H9 (cell line): ENCODE results near the gene LHPP. TPM values are rescaled to one million over a fixed set of nuclear protein-coding genes. Genes with fewer than 3 reads are reported as not detected.

Source experiments
- DNase-seq: peaks from one replicate; pipeline ENCODE4 v3.0.0-alpha.2; 2017
- H2AFZ ChIP-seq: one replicate; pipeline ENCODE4 v1.6.1; 2013; ENCODE audit warnings: mild to moderate bottlenecking, low read length, control low read depth, moderate library complexity
- H2AK5ac ChIP-seq: 2 replicates; pipeline ENCODE4 v1.6.1; 2013; ENCODE audit warnings: low read length, control low read depth, mixed read lengths; ENCODE audit not compliant: insufficient read length
- H2BK120ac ChIP-seq: one replicate; pipeline ENCODE4 v1.6.1; 2013; ENCODE audit warnings: low read depth, mild to moderate bottlenecking, low read length, control low read depth, inconsistent platforms; ENCODE audit not compliant: poor library complexity, severe bottlenecking
- H2BK12ac ChIP-seq: 2 replicates; pipeline ENCODE4 v1.6.1; 2013; ENCODE audit warnings: low read length, control low read depth, mixed read lengths, low read depth; ENCODE audit not compliant: insufficient read length
- H2BK15ac ChIP-seq: 2 replicates; pipeline ENCODE4 v1.6.1; 2013; ENCODE audit warnings: low read depth, low read length, control low read depth
- H2BK20ac ChIP-seq: one replicate; pipeline ENCODE4 v1.6.1; 2013; ENCODE audit warnings: low read depth, mild to moderate bottlenecking, low read length, control low read depth, inconsistent platforms; ENCODE audit not compliant: poor library complexity, severe bottlenecking
- H2BK5ac ChIP-seq: 2 replicates; pipeline ENCODE4 v1.6.1; 2013; ENCODE audit warnings: low read length, control low read depth, mixed read lengths; ENCODE audit not compliant: insufficient read length
- H3K14ac ChIP-seq: 2 replicates; pipeline ENCODE4 v1.6.1; 2013; ENCODE audit warnings: low read length, control low read depth; ENCODE audit not compliant: insufficient read depth
- H3K18ac ChIP-seq: 2 replicates; pipeline ENCODE4 v1.6.1; 2013; ENCODE audit warnings: low read depth, mild to moderate bottlenecking, mixed read lengths, low read length, control low read depth; ENCODE audit not compliant: insufficient read length
- H3K23ac ChIP-seq: 2 replicates; pipeline ENCODE4 v1.6.1; 2013; ENCODE audit warnings: low read length, control low read depth, mixed read lengths, low read depth; ENCODE audit not compliant: insufficient read length
- H3K23me2 ChIP-seq: 2 replicates; pipeline ENCODE4 v1.6.1; 2013; ENCODE audit warnings: low read depth, mild to moderate bottlenecking, mixed read lengths, low read length, control low read depth; ENCODE audit not compliant: insufficient read length, poor library complexity, severe bottlenecking
- H3K27ac ChIP-seq: 2 replicates; pipeline ENCODE4 v1.5.1; 2013; ENCODE audit warnings: low read length, control low read depth, mixed read lengths, low read depth; ENCODE audit not compliant: insufficient read length
- H3K27me3 ChIP-seq: 2 replicates; pipeline ENCODE4 v1.6.1; 2013; ENCODE audit warnings: low read length, control low read depth, inconsistent platforms; ENCODE audit not compliant: insufficient read depth
- H3K4ac ChIP-seq: 2 replicates; pipeline ENCODE4 v1.6.1; 2013; ENCODE audit warnings: low read depth, mild to moderate bottlenecking, control low read depth, inconsistent platforms, low read length, moderate library complexity
- H3K4me1 ChIP-seq: 2 replicates; pipeline ENCODE4 v1.6.1; 2013; ENCODE audit warnings: low read length, control low read depth, inconsistent platforms; ENCODE audit not compliant: insufficient read depth
- H3K4me2 ChIP-seq: 2 replicates; pipeline ENCODE4 v1.6.1; 2013; ENCODE audit warnings: low read length, control low read depth, mixed read lengths; ENCODE audit not compliant: insufficient read length, insufficient read depth
- H3K56ac ChIP-seq: 2 replicates; pipeline ENCODE4 v1.6.1; 2013; ENCODE audit warnings: low read depth, mild to moderate bottlenecking, mixed read lengths, low read length, control low read depth; ENCODE audit not compliant: insufficient read length
- H3K79me1 ChIP-seq: 2 replicates; pipeline ENCODE4 v1.6.1; 2013; ENCODE audit warnings: low read depth, mild to moderate bottlenecking, moderate library complexity, low read length, control low read depth, inconsistent platforms; ENCODE audit not compliant: insufficient read depth, poor library complexity, severe bottlenecking
- H3K79me2 ChIP-seq: 2 replicates; pipeline ENCODE4 v1.6.1; 2013; ENCODE audit warnings: low read length, control low read depth, inconsistent platforms; ENCODE audit not compliant: insufficient read depth
- H3K9ac ChIP-seq: 2 replicates; pipeline ENCODE4 v1.6.1; 2013; ENCODE audit warnings: low read length, control low read depth, mixed read lengths; ENCODE audit not compliant: insufficient read length; ENCODE audit errors: extremely low read depth
- H3K9me3 ChIP-seq: one replicate; pipeline ENCODE4 v1.6.1; 2013; ENCODE audit warnings: low read depth, low read length, inconsistent platforms; ENCODE audit not compliant: control insufficient read depth
- H3T11ph ChIP-seq: one replicate; pipeline ENCODE4 v1.6.1; 2013; ENCODE audit warnings: mild to moderate bottlenecking, low read length, control low read depth, inconsistent platforms
- H4K20me1 ChIP-seq: one replicate; pipeline ENCODE4 v1.6.1; 2013; ENCODE audit not compliant: control insufficient read depth, insufficient read length, insufficient read depth
- H4K5ac ChIP-seq: 2 replicates; pipeline ENCODE4 v1.6.1; 2013; ENCODE audit warnings: low read depth, mild to moderate bottlenecking, mixed read lengths, low read length, control low read depth; ENCODE audit not compliant: insufficient read length
- H4K8ac ChIP-seq: replicated peaks from 2 replicates; pipeline ENCODE4 v1.6.1; 2013; ENCODE audit warnings: low read length, control low read depth, mixed read lengths, low read depth; ENCODE audit not compliant: insufficient read length
- H4K91ac ChIP-seq: 2 replicates; pipeline ENCODE4 v1.6.1; 2013; ENCODE audit warnings: low read depth, mild to moderate bottlenecking, moderate library complexity, mixed read lengths, low read length, control low read depth; ENCODE audit not compliant: insufficient read length
- H3K27ac Mint-ChIP-seq, 3 experiments: 2 replicates in 2 of 3; 3 replicates in 1 of 3; pipeline ENCODE4 v1.8.0; 2020 to 2021; ENCODE audit warnings: mixed read lengths in 3 of 3, mild to moderate bottlenecking in 1 of 3, moderate library complexity in 1 of 3
- H3K27me3 Mint-ChIP-seq: 2 replicates; pipeline ENCODE4 v1.8.0; 2021; ENCODE audit warnings: low read depth, mild to moderate bottlenecking, moderate library complexity, mixed read lengths
- H3K36me3 Mint-ChIP-seq, 3 experiments: 2 replicates in 2 of 3; 3 replicates in 1 of 3; pipeline ENCODE4 v1.8.0; 2020 to 2021; ENCODE audit warnings: low read depth in 3 of 3, mixed read lengths in 3 of 3; ENCODE audit not compliant: insufficient read depth in 1 of 3
- H3K4me1 Mint-ChIP-seq, 2 experiments: 2 replicates each; pipeline ENCODE4 v1.8.0; 2020; ENCODE audit warnings: mixed read lengths in 2 of 2
- H3K4me3 Mint-ChIP-seq, 2 experiments: 2 replicates in 1 of 2; 3 replicates in 1 of 2; pipeline ENCODE4 v1.8.0; 2020 to 2021; ENCODE audit warnings: mild to moderate bottlenecking in 2 of 2, mixed read lengths in 2 of 2, moderate library complexity in 1 of 2
- H3K9me3 Mint-ChIP-seq, 2 experiments: 2 replicates in 1 of 2; 3 replicates in 1 of 2; pipeline ENCODE4 v1.8.0; 2020; ENCODE audit warnings: mild to moderate bottlenecking in 2 of 2, mixed read lengths in 2 of 2, moderate library complexity in 1 of 2
- CTCF ChIP-seq: fragments of 200-600 bp; sonication (generic); conservative IDR thresholded peaks from 3 replicates; pipeline ENCODE4 v1.8.0; 2021; ENCODE audit warnings: antibody characterized with exemption, mild to moderate bottlenecking
- WGBS: extraction: QIAGEN DNeasy Blood & Tissue Kit; methylation state at CpG from one replicate; pipeline ENCODE4 v1.1.7; 2013; ENCODE audit warnings: missing lambda C conversion rate, low lambda C conversion rate, mixed read lengths; ENCODE audit not compliant: insufficient read length; ENCODE audit errors: extremely low coverage; 5-methylcytosine and 5-hydroxymethylcytosine counted together
- total RNA-seq: library from RNA; stranded (reverse); gene quantifications from 2 replicates; pipeline ENCODE4 v1.2.1, GENCODE V29; 2021

Gene LHPP
- total RNA-seq, 1 experiment from 2014 or later, result 29.6 TPM

GRCh38 chr10:124517931-124518330 is 56.3 kb downstream of the LHPP start:
- Histone ChIP-seq H4K20me1 (no peaks in the 10 kb centered on the region), H3T11ph (no peak overlapping the region), H4K5ac (no peak overlapping the region), H3K23me2 (no peaks in the 10 kb centered on the region), H3K56ac (no peak overlapping the region), H3K9me3 (no peaks in the 10 kb centered on the region), H3K9ac (no peak overlapping the region), H2BK20ac (no peak overlapping the region), H3K79me2 (no peaks in the 10 kb centered on the region), H2AFZ (no peak overlapping the region), H2BK120ac (no peak overlapping the region), H2BK15ac (no peak overlapping the region), H3K79me1 (no peaks in the 10 kb centered on the region), H2BK12ac (no peak overlapping the region), H3K4me2 (no peak overlapping the region), H4K91ac (no peak overlapping the region), H2BK5ac (no peak overlapping the region), H2AK5ac (no peak overlapping the region), H4K8ac (no peak overlapping the region), H3K4me1 (no peaks in the 10 kb centered on the region), H3K27me3 (no peaks in the 10 kb centered on the region), H3K18ac (no peak overlapping the region), H3K4ac (no peak overlapping the region), H3K27ac (no peak overlapping the region), H3K14ac (no peak overlapping the region), H3K23ac (no peak overlapping the region)
- Mint-ChIP-seq H3K27ac (peak overlapping the region in 2 of 3 experiments; percentile 6 to 7; a peak in 2 of 7 replicates), H3K27me3 (peaks cover 3% of the 10 kb centered on the region), H3K9me3 (no peaks in the 10 kb centered on the region; a peak in 2 of 5 replicates), H3K4me1 (peaks cover 11 to 18% of the 10 kb centered on the region in 2 experiments), H3K4me3 (no peak overlapping the region), H3K36me3 (peaks cover 2 to 9% (median 8%) of the 10 kb centered on the region in 3 experiments; a peak in 5 of 7 replicates)
- TF ChIP-seq CTCF, result no peak
- DNase-seq, result no peak
- no CpG with 5 or more reads among the region's 9 CpGs for WGBS
